Renal pelvis (tissue), 4 donors: ENCODE data around the gene WIPF1. TPM values are rescaled to one million over a fixed set of nuclear protein-coding genes. Genes with fewer than 3 reads are reported as not detected.

Experiments
- DNase-seq: peaks from one replicate; pipeline ENCODE4 v3.0.0-alpha.2; 2013
- polyA plus RNA-seq, 3 donors: library from polyadenylated mRNA; unstranded; fragments of 120-200 nt; gene quantifications; one replicate each; pipeline ENCODE4 v1.2.1, GENCODE V29; 2013; ENCODE audit not compliant: insufficient read length in 3 of 3

The WIPF1 gene
- polyA plus RNA-seq, 3 donors = 22.6 to 27.8 (median 26.3) TPM

DNA sequence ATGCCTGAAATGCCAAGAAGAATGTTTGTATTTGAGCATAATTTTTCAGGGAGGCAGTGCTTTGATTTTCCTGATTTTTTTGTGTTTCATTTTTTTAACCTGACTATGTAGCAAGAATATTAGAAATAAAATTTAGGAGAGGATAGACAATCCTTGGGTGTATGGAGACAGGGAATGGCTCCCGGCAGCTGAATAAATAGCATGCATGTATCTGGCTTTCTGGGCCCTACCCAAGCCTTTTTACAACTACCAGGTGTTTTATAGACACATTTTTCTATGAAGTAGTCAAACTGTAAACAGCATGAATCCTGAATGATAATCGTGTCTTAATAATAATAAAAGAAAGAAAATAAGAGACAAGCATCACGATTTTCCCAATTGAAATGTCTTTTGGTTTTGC is 52.4 kb downstream of the WIPF1 start:
- no peak for DNase-seq

DNA sequence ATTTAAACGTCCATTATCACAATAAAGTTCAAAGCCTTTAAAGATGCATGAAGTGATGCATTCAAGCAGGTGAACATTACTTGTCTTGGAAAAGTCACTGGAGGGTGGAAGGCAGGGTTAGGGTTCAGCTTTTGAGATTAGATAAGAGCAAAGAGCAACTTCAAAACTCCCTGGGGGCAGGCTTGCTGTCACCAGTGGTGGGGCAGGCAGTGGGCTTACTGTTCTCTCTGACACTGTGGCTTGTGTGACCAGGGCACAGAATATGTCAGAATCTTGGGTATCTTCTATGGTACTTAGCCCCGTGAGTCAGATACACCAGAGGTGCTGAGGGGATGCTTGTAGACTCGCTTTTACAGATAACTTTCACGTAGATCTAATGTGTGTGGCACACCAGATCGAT is 52.8 kb downstream of the WIPF1 start:
- no peak for DNase-seq

DNA sequence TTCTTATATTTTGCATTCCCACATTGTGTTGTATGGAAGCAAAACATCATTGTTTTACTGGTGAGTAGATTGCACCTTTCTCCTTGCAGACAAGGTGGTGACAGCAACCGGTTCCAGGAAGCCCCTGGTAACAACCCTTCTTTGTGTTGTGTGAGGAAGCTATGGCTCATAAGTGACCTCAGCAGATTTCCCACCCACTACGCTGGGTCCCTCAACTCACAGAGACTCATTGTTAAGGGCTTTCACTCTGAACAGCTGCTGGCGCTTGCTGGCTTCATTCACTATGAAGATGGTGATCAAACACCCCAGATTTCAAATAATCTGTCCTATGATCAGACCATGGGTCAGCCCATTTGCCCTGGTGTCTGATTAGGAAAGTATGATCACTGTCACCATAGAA is 53.4 kb downstream of the WIPF1 start:
- no peak for DNase-seq

DNA sequence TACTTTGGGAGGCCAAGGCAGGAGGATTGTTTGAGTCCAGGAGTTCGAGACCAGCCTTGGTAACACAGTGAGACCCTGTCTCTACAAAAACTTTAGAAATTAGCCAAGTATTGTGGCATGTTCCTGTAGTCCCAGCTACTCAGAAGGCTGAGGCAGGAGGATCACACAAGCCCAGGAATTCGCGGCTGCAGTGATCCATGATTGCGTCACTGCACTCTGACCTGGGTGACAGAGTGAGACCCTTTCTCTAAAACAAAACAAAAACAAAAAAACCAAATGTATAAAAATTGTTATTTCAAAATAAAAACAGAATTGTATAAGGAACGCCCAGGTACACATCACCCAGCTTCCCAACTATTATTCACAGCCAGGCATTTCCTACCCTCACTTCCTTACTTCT is 56.7 kb downstream of the WIPF1 start:
- no peak for DNase-seq

DNA sequence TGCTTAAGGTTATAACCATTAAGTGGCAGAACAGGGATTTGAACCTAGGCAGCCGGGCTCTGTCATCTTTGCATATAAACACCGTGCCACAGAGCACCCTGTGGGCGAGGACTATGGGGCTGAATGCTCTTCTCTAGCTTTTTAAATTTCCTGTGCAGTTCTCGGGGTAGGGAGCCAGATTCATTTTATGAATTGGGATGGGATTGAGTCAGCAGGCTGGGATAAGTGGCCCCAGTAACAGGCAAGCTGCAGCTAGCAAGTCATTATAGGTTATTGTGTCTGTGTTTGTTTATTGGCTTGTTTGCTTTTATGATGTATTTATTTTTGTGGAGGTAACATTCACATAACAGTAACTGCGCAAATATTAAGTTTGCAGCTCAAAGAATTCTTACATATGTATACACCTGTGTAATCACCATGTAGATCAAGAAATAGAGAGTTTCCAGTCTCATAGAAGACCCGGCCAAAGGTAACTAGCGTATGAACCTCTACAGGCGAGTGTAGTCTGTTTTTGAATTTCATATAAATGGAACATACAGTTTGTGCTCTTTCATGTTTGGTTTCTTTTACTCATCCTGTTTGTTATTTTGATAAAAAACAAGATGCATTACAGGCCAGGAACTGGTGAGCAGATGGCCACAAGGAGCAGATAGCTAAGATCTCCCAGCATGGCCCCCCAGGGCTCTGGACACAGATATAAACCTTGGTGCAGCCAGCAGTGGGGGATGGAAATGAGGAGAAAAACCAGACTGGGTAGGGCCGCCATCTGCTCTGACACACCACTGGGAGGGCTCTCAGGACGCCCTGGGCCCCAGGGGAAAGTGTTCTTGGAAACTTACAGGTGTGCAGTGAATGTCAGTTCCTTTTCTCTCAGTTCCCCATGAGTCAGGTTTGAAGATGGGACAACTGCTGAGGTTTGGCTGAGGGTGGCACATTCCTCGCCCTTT is 61.6 kb downstream of the WIPF1 start:
- no peak for DNase-seq

DNA sequence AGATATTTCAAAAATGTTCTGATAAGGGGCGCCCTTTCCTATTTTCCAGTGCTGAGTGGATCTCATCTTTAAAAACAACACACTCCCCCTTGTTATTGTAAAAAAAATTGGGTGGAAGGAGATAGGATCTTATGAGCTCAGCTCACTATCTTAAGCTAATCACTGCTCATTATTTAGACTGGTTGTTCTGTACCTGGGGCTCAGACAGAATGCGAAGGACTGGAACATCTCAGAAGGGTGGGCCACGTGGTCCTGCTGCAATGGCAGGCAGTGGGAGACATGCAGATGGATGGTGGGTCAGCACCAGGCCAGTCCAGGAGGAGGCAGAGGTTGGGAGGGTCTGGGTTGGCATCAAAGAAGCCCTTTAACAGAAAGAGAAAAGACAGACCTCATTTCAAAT is 62.5 kb downstream of the WIPF1 start:
- DNase-seq = no peak

DNA sequence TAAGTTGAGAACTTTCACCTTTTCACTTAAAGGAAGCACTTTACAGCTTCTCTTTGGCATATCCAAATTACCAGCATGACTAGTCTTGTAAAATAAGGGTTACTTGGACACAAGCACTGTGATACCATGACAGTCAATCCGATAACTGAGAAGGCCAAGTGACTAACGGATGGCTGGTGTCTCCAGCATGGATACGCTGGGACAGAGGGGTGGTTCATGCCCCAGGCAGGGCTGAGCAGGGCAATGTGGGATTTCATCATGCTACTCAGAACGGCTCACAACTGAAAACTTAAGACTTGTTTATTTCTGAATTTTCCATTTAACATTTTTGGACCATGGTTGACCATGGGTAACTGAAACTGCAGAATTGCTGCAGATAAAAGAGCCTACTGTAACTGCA is 67.7 kb downstream of the WIPF1 start:
- no peak for DNase-seq

DNA sequence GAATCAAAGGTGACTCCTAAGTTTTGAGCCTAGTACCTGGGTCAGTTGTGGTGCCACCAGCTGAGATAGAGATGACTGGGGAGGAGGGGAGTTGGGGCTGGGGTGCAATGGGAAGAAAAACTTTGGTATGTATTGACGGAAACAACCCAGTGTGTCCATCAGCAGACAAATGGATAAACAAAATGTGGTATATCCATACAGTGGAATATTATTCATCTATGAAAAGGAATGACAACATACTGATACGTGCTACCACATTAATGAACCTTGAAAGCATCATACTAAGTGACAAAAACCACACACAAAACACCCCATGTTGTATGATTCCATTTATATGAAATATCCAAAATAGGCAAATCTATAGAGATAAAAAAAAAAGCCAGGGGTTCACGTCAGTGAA is 69.6 kb downstream of the WIPF1 start:
- no peak for DNase-seq

DNA sequence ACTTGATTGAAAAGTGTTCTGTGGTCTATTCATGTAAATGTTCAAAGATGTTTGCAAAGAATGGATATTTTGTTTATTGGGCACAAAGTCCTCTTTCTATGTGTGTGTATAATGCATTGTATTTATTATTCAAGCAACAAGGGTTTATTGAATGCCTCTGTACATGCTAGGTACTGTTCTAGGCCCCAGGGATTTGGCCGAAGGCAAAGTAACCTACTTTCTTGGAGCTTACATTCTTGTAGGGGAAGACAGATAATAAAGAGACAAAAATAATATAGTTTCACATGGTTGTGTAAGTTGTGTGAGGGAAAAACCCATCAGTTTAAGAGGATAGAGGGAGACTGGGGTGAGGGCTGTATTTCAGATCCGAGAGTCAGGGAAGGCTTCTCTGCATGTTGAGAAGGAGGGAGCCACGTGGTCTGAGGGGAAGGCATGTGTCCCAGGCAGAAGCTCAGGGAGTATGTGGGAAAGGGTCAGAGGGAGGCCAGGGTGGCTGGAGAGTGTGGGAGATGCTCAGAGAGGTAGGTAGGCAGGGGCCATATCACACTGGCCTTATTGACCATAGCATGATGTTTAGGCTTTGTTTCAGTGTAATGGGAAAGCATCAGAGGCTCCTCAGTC is 70.4 kb downstream of the WIPF1 start:
- DNase-seq = no peak

DNA sequence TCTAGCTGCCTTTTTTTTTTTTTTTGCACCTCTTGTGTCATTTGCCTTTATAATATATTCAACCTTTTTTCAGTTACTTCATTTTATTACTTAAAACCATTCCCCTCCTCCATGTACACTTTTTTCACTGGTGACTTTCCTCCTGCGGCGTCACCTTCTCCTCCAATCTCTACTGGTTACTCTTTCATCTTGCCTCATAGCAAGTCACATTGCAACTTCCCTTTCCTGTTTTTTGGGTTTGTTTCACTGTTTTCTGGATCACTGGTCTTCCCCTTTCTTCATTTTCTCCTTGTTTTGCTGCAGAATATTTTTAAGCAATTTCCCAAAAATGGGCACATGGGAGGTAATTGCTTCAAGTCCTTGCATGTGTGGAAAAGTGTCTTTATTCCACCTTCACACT is 73.1 kb downstream of the WIPF1 start:
- DNase-seq = no peak

DNA sequence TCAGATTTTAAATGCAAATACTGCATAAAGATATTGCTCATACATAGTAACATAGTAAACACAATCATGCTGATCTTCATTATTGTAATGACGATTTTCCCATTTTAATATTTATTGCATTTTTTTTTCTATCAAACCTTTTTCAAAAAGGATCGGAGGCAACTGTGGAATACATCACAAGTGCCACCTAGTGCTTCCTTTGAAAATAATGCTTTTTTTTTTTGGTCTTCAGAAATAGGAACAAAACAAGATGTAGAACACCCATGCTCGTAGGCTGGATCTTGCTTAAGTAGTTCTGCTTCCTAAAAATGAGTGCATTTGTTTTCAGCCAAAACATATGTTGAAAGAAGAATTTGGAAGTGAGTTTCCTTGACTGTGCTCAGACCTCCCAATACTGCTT is 75.1 kb downstream of the WIPF1 start:
- DNase-seq = no peak

DNA sequence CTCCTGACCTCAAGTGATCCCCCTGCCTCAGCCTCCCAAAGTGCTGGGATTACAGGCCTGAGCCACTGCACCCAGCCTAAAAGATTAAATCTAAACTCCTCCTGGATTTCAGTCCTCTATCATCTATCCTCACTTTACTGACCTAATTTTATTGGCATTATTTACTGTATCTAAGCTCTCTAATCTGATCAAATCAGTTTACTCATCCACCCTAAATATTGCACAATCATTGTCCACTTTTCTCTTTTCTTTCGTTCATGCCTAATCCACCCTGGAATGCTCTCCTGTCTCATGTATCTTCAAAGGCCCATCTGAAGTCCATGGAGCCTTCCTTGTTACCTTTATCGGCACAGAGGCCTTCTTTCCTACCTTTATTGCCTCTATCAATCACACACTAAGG is 79.2 kb downstream of the WIPF1 start:
- DNase-seq = no peak

DNA sequence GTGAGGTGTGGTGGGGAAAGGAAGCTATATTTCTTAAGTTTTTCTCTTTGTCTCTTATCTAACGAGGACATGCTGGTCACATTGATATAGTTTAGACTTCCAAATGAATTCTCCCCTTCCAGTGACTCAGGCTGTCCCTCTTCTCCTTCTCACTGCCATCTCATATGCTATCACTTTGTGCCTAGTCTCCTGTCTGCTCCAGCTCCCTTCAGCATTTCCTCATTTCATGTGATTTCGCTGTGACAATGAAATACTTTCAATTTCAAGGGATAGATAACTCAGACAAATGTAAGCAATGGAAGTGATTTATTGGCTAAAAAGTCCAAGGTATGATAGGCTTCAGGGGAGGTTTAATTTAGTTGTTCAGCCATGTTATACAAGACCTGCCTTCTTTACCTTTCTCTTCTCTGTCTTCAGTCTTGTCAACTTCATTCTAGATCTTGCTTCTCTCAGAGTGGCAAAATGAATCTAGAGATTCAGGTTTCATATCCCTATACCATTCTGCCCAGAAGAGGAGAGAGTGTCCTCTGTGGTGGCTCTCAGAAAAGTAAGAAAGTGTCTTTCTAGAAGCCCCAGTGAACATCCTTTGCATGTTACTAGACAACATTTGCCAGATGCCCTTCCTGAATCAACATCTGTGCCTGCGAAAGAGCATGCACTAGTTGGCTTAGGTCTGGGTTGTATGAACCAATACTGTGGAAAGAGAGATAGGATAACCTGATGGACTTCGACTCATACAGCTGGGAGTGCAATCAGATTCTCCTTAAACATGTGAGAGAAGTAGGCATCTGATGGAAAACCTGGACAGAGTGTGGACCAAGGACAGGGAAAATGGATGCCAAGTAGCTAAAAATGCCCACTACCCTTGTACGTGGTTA is 80.9 kb downstream of the WIPF1 start:
- no peak for DNase-seq

DNA sequence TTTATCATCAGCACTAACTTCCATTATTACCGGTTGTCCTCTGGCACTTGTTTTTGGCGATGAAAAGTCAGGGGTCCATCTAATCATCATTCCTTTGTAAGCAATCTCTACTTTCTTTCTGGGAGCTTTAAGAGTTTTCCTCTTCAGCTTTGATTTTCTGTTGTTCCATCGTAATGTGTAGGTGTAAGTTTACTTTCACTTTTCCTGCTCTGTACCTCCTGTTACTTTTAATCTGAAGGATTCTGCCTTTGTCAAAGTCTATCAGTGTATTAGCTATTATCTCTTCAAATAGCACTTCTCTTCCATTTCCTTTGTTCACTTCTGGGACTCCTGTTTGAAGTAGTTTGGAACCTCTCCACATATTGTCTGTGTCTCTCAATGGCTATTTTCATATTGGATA is 85.3 kb downstream of the WIPF1 start:
- DNase-seq = no peak

DNA sequence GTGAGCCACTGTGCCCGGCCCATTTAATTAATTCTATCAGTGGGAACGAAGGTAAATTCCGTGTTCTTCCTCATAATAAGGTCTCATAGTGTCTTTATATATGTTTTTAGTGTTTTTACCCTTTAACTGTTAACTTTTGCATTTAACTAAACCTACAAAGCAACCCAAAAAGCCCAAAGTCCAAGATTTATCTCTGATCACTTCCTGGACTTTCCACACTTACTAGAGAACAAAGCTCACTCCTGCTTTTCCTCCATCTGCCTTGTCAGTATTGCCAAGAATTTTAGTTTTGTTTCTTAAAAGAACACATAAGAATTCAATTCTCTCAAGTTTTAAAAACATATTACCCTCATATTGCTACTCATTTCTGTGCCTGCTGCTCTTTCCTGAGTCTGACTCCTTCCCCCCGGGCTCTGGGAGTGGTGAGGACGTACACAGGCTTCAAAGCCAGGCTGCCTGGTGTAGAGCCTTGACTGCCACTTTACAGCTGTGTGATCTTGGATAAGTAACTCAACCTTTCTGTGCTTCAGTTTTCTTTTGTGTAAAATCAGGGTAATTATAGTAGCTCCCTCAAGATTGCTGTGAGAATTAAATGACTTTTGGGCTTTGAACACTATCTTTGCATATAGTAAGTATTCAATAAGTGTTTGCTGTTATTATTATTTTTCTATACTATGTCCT is 85.9 kb downstream of the WIPF1 start:
- no peak for DNase-seq

DNA sequence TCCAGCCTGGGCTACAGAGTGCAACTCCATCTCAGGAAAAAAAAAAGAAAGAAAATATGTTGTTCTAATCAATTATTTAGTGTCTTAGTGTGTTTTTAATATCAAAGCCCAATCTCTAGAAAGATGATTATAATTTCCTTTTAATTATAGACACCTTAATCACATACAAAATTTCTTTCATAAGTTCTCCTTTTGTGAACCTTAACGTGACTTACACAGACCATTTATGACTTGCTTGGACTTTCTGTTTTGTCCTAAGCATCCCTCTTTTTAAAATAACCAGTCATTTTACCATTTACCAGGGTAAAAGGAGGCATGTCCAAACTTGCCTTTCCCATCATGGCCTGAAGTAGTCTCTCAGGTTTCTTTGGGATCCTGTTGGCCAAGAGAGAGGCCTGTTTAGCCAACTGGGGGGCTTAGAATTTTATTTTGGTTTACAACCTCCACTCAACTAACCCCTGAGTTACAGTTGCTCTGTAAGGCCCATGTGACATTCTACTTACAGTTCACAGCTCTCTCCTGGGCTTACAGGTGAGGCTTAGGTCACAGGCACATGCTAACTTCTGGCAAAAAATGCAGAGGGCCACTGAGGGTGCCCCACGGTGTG is 86.9 kb downstream of the WIPF1 start:
- no peak for DNase-seq

Other genes starting within 250 kb of the WIPF1 start
- 10 to 100 TPM; 26.6 to 31.7 (median 29.2) TPM for gene SCRN3, start 202.1 kb downstream of the WIPF1 start, polyA plus RNA-seq
- 10 to 100 TPM in 2 of 3 donors, 1 to 10 TPM in 1; 3.8 to 13.2 (median 10.4) TPM for gene GPR155, start 110.8 kb downstream of the WIPF1 start, polyA plus RNA-seq
- 1 to 10 TPM in 2 of 3 donors, under 1 TPM in 1; 0.93 to 4.3 (median 3.3) TPM for gene CHRNA1, start 166.7 kb upstream of the WIPF1 start, polyA plus RNA-seq